ENCODE data around the gene PDZD4.

- TF ChIP-seq MAX (IDR thresholded peaks at IDR 0.05; ENCODE audit: low read depth) = no peak
- TF ChIP-seq CTCF (IDR thresholded peaks at IDR 0.05) = no peak
- TF ChIP-seq USF2 (IDR thresholded peaks at IDR 0.05; ENCODE audit: borderline replicate concordance, low read depth, low read length) = no peak
- no peak for TF ChIP-seq TAF1 (IDR thresholded peaks at IDR 0.05; ENCODE audit: borderline replicate concordance, low read depth, low read length)
- no peak for TF ChIP-seq MEF2A (IDR thresholded peaks at IDR 0.05; ENCODE audit: borderline replicate concordance, low read depth)
- TF ChIP-seq PBX3 (IDR thresholded peaks at IDR 0.05) = no peak
Observed at GRCh38 chrX:153813161-153813560, 17.2 kb downstream of the PDZD4 start.
